MM.1S (cell line): ENCODE measurements around the gene SORT1.

Experiments
- EZH2 ChIP-seq: fragments of 300-600 bp; sonication (generic); optimal IDR thresholded peaks from 2 replicates; pipeline ENCODE3; 2017; ENCODE audit warnings: low read depth, mild to moderate bottlenecking, antibody characterized with exemption, low read length, mixed read lengths
- EZH2phosphoT487 ChIP-seq: fragments of 300-600 bp; sonication (generic); IDR thresholded peaks from 2 replicates; pipeline ENCODE4 v1.6.1; 2018; ENCODE audit warnings: antibody characterized with exemption, low read length
- TF ChIP-seq, protein P1 (sequence below): fragments of 300-600 bp; sonication (generic); IDR thresholded peaks from 2 replicates; pipeline ENCODE4 v1.5.1; 2016; ENCODE audit warnings: antibody characterized with exemption, low read length, mixed read lengths

- no peak for TF ChIP-seq EZH2phosphoT487
- no peak for TF ChIP-seq EZH2
- TF ChIP-seq, protein P1, sequence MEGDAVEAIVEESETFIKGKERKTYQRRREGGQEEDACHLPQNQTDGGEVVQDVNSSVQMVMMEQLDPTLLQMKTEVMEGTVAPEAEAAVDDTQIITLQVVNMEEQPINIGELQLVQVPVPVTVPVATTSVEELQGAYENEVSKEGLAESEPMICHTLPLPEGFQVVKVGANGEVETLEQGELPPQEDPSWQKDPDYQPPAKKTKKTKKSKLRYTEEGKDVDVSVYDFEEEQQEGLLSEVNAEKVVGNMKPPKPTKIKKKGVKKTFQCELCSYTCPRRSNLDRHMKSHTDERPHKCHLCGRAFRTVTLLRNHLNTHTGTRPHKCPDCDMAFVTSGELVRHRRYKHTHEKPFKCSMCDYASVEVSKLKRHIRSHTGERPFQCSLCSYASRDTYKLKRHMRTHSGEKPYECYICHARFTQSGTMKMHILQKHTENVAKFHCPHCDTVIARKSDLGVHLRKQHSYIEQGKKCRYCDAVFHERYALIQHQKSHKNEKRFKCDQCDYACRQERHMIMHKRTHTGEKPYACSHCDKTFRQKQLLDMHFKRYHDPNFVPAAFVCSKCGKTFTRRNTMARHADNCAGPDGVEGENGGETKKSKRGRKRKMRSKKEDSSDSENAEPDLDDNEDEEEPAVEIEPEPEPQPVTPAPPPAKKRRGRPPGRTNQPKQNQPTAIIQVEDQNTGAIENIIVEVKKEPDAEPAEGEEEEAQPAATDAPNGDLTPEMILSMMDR: no peak
Observed at GRCh38 chr1:109275706-109276345, 121.9 kb downstream of the SORT1 start.
